ENCODE measurements around the gene LGI2. TPM values are rescaled to one million over a fixed set of nuclear protein-coding genes. Genes with fewer than 3 reads are reported as not detected.

Gene LGI2
- total RNA-seq, 1 donor from 2014 or later = 0.56 TPM

DNA sequence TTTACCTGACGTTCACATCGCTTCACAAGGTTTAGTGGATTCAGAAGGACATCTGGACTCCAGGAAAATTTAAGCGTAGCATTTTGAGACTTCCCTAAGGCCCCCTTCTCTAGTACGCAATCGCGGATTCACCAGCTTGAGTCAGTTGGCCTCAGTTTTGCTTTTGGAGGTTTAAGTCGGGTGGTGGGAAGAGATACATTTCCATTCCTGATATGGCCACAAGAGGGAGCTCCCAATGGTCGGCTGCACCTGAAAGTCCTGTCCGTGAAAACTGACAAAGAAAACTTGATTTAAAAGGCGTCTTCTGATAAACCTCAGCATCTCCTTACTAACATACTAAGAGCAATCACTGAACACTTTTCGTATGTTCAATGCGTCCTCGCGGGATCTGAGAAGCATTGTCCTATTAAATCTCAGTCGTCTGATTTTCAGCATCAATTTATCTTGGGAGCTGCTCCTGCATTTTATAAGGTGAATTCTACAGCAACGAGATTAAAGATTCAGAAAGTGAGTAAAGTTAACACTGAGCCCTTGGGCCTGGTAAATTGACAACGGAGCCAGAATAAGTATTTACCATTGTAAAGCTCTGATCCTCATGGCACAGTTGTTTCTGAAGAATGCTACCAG lies 50.6 kb downstream of the LGI2 start:
- Mint-ChIP-seq H3K27me3 (ENCODE audit: insufficient read depth, low read depth) (peaks cover 6% of the 10 kb centered on the region), H3K36me3 (no peaks in the 10 kb centered on the region), H3K4me1 (peaks cover 34% of the 10 kb centered on the region), H3K27ac (peak overlapping the region; percentile 27), H3K9me3 (no peaks in the 10 kb centered on the region), H3K4me3 (no peak overlapping the region)
- Histone ChIP-seq H3K27ac (no peak overlapping the region), H3K9ac (no peak overlapping the region), H3K27me3 (peaks cover 8% of the 10 kb centered on the region), H3K79me2 (ENCODE audit: low read depth) (no peaks in the 10 kb centered on the region), H3K36me3 (no peaks in the 10 kb centered on the region), H3K4me2 (peak overlapping the region; percentile 63), H3K9me3 (ENCODE audit: low read depth) (no peaks in the 10 kb centered on the region), H4K20me1 (ENCODE audit: low read depth) (no peaks in the 10 kb centered on the region), H3K4me1 (peaks cover 23% of the 10 kb centered on the region), H2AFZ (replicated peaks) (peak overlapping the region; percentile 93), H3K4me3 (no peak overlapping the region), H3F3A (ENCODE audit: low read depth) (peaks cover 14% of the 10 kb centered on the region)
- peak; percentile 71 for DNase-seq (ENCODE audit: low spot score)
- peak; percentile 50 for TF ChIP-seq EZH2 (IDR thresholded peaks at IDR 0.05)
- no peak for TF ChIP-seq EZH2phosphoT487 (IDR thresholded peaks at IDR 0.05)
- TF ChIP-seq, protein P1, sequence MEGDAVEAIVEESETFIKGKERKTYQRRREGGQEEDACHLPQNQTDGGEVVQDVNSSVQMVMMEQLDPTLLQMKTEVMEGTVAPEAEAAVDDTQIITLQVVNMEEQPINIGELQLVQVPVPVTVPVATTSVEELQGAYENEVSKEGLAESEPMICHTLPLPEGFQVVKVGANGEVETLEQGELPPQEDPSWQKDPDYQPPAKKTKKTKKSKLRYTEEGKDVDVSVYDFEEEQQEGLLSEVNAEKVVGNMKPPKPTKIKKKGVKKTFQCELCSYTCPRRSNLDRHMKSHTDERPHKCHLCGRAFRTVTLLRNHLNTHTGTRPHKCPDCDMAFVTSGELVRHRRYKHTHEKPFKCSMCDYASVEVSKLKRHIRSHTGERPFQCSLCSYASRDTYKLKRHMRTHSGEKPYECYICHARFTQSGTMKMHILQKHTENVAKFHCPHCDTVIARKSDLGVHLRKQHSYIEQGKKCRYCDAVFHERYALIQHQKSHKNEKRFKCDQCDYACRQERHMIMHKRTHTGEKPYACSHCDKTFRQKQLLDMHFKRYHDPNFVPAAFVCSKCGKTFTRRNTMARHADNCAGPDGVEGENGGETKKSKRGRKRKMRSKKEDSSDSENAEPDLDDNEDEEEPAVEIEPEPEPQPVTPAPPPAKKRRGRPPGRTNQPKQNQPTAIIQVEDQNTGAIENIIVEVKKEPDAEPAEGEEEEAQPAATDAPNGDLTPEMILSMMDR (IDR thresholded peaks at IDR 0.05) = peak; percentile 91

DNA sequence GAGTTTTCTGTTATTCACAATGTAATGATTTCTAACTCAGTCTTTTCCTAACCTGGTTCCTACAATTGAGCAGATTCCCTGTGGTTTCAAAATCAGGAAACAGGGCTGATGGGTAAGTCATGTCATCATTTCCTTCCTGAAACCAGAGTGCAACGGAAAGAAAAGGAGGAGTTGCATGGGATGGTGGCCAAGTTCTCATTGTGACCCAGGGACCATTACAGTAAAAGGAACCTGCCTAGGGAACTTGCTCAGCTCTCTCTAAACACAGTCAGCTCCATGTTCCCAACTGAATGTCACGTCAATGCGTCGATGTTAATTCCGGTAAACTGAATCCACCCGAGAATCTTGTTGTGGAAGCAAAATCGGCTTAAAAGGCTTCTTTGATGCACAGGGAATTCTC lies 51.2 kb downstream of the LGI2 start:
- Mint-ChIP-seq H3K36me3 (no peaks in the 10 kb centered on the region), H3K9me3 (peaks cover 1% of the 10 kb centered on the region), H3K4me1 (peaks cover 31% of the 10 kb centered on the region), H3K4me3 (no peak overlapping the region), H3K27me3 (ENCODE audit: insufficient read depth, low read depth) (peaks cover 6% of the 10 kb centered on the region), H3K27ac (no peak overlapping the region)
- no peaks in the 10 kb centered on the region for H3K9me3 ChIP-seq (ENCODE audit: low read depth)
- H4K20me1 ChIP-seq (ENCODE audit: low read depth) = no peaks in the 10 kb centered on the region
- H2AFZ ChIP-seq (replicated peaks) = no peak overlapping the region
- no peaks in the 10 kb centered on the region for H3K36me3 ChIP-seq
- H3K4me3 ChIP-seq = no peak overlapping the region
- H3F3A ChIP-seq (ENCODE audit: low read depth) = peaks cover 10% of the 10 kb centered on the region
- TF ChIP-seq, protein P1 (IDR thresholded peaks at IDR 0.05) = no peak
- TF ChIP-seq EZH2 (IDR thresholded peaks at IDR 0.05) (no peak), EZH2phosphoT487 (IDR thresholded peaks at IDR 0.05) (no peak)
- no peaks in the 10 kb centered on the region for H3K79me2 ChIP-seq (ENCODE audit: low read depth)
- no peak overlapping the region for H3K27ac ChIP-seq
- H3K4me2 ChIP-seq = no peak overlapping the region
- H3K9ac ChIP-seq = no peak overlapping the region
- peaks cover 8% of the 10 kb centered on the region for H3K27me3 ChIP-seq
- H3K4me1 ChIP-seq = peaks cover 21% of the 10 kb centered on the region
- DNase-seq (ENCODE audit: low spot score) = no peak

DNA sequence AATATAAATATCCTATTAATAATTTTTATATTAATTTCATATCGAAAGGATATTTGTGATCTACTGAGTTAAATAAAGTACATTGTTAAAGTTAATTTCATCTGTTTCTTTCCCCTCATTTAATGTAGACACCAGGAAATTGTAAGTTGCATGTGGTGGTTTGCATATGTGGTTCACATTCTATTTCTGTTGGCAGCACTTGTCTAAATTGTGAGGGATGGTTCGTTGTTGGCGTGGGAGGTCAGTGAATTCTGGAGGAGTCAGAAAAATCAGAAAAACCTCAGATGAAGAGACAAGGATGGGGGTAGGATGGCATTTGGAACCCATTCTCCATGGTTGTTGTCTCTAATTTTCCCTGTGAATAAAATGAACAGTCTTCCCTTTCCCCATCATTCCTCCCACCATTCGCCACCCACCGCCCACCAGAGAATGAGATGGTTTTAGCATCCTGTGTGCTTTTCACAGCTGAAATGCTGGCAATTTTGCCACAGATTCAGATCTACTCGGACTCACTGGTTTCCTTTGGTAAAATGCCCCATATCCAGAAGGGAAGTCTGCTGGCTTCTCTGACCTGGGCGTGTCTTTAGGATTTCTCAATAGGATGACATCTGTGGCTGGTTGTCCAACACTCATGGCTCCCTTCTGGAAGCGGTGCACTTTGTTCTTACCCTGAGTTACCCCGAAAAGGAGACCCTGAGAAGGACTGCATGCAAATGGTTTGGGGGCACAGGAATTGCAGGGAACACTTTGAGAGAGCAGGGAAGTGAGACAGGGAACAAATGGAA lies 52.3 kb downstream of the LGI2 start:
- Mint-ChIP-seq H3K4me3 (no peak overlapping the region), H3K36me3 (no peaks in the 10 kb centered on the region), H3K27ac (no peak overlapping the region), H3K27me3 (ENCODE audit: insufficient read depth, low read depth) (peaks cover 6% of the 10 kb centered on the region), H3K9me3 (peaks cover 3% of the 10 kb centered on the region), H3K4me1 (peaks cover 27% of the 10 kb centered on the region)
- TF ChIP-seq, protein P1 (IDR thresholded peaks at IDR 0.05) = no peak
- TF ChIP-seq EZH2 (IDR thresholded peaks at IDR 0.05) = no peak
- TF ChIP-seq EZH2phosphoT487 (IDR thresholded peaks at IDR 0.05) = no peak
- peaks cover 8% of the 10 kb centered on the region for H3K27me3 ChIP-seq
- H3K4me2 ChIP-seq = no peak overlapping the region
- H3F3A ChIP-seq (ENCODE audit: low read depth) = peaks cover 3% of the 10 kb centered on the region
- H3K9ac ChIP-seq = no peak overlapping the region
- H2AFZ ChIP-seq (replicated peaks) = no peak overlapping the region
- no peaks in the 10 kb centered on the region for H3K36me3 ChIP-seq
- H3K27ac ChIP-seq = no peak overlapping the region
- no peaks in the 10 kb centered on the region for H3K79me2 ChIP-seq (ENCODE audit: low read depth)
- no peaks in the 10 kb centered on the region for H3K9me3 ChIP-seq (ENCODE audit: low read depth)
- peaks cover 10% of the 10 kb centered on the region for H3K4me1 ChIP-seq
- no peak overlapping the region for H3K4me3 ChIP-seq
- H4K20me1 ChIP-seq (ENCODE audit: low read depth) = no peaks in the 10 kb centered on the region
- no peak for DNase-seq (ENCODE audit: low spot score)
